ENCODE data around the gene CFAP46.
"Not testable (repeated sequence)": the region's sequence is repeated elsewhere in the genome, so short reads cannot be mapped to it uniquely, and the experiment has no call there.

Gene CFAP46

GRCh38 chr10:132979491-132980425 is 37.4 kb upstream of the CFAP46 start:
- DNase-seq, result no peak

DNA sequence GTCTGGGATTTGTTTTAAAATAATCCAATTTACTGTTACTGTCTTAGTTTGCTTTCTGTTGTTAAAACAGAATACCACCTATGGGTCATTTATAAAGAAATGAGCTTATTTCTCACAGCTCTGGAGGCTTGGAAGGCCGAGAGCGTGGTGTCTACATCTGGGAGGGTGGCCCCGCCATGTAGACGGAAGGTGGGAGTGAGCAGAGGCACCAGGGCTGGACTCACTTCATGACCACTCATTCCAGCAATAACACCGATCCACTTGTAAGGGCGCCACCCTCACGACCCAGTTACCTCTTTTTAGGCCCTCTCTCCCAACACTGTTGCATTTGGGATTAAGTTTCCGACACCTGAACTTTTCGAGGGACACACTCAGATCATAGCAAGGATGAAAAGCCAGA is 36.2 kb upstream of the CFAP46 start:
- no peak for DNase-seq

GRCh38 chr10:132977807-132978206 is 35.4 kb upstream of the CFAP46 start:
- DNase-seq, result no peak

DNA sequence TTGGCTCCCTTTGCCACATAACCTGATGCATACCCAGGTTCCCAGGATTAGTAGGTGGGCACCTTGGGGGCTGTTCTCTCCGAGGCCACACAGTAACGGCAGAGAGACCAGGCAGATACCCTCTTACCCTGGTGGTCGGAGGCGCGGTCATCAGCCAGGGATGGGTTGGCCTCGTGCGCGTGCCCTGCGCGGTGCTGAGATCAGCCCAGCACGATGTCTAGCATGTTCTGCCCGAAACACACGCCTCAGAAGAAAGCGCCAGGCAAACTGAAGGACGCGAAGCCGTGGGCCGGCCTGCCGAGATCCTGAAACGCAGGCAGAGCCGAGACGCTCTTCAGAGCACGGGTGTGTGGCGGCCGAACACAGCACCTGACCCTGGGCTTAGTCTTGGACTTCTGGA is 34.7 kb upstream of the CFAP46 start:
- no peak for DNase-seq

GRCh38 chr10:132975831-132976682 is 33.7 kb upstream of the CFAP46 start:
- DNase-seq, result no peak

GRCh38 chr10:132974886-132975830 is 32.8 kb upstream of the CFAP46 start:
- no peak for DNase-seq

- DNase-seq, result no peak
Measured at GRCh38 chr10:132974249-132974796, 32.0 kb upstream of the CFAP46 start.

DNA sequence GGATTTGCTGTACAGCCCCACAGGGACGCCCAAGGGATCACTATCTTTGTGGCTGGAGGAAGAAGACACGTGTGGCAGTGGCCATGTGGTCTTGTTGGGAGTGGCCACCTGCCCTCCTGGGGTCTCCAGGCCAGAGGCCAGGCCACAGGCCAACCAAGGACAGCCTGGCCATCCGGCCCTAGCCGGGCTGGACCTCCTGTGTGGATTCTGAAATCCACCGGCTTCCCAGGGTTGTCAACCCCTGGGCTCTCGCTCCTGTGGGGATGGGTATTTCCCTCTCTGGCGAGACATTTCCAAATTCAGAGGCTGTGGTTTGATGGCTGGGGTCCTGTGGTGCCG is 31.5 kb upstream of the CFAP46 start:
- no peak for DNase-seq

GRCh38 chr10:132972986-132973902 is 30.9 kb upstream of the CFAP46 start:
- no peak for DNase-seq

GRCh38 chr10:132972149-132972985 is 30.0 kb upstream of the CFAP46 start:
- DNase-seq, result no peak

GRCh38 chr10:132971448-132972148 is 29.2 kb upstream of the CFAP46 start:
- no peak for DNase-seq

DNA sequence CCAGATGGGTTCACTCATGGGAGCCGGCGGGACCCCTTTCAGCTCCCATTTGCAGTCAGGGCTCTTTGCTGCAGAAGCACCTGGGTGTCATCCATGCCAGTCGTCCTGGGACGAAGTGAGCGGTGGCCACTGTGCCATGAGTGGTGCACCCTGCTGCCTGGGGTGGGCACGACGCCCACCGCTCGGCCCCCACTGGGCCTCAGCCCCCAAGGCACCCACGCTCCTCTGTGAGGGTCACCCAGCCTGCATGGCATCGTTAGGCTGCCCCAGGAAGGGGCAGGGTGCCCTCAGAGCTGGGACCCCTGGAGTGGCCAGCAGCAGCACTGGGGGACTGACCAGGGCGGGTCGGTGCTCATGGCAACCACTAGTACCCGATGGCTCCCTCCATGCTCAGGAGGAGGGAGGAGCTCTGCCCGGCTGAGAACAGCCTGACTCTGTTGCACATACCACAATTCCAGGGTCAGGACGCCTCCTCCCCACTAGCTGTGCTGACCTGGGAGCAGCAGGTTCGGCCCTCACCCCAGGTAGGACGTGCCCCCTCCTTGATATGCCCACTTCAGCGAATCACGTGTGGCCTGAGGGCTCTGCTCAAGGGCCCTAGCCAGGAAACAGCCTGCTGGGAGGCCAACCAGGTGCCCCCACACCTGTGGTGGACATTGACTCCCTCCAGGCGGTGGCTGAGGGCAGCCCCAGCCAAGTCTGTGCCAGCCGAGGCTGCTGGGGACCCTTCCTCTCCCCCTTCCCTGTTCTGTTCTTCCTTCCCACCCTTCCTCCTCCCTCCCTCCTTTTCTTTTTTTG is 28.5 kb upstream of the CFAP46 start:
- DNase-seq, result no peak

DNA sequence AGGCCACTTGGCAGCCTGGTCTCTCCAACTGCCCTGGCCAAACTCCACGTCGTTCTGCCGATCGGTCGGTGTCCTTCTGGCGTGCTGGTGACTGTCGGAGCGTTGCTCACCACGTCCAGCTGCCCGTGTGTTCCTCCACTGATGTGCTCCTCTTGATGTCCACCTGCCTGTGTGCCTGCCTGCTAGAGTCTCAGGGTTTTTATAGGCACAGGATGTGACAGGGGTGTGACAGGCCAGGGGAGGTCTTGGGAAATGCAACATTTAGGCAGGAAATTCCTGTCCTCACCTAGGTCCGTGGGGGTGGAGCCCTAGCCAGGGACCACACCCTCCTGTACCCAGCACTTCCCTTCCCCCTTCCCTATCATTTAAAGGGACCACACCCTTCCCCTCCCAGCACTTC is 25.2 kb upstream of the CFAP46 start:
- no peak for DNase-seq

- DNase-seq, result no peak
Measured at GRCh38 chr10:132965411-132966057, 23.2 kb upstream of the CFAP46 start.

DNA sequence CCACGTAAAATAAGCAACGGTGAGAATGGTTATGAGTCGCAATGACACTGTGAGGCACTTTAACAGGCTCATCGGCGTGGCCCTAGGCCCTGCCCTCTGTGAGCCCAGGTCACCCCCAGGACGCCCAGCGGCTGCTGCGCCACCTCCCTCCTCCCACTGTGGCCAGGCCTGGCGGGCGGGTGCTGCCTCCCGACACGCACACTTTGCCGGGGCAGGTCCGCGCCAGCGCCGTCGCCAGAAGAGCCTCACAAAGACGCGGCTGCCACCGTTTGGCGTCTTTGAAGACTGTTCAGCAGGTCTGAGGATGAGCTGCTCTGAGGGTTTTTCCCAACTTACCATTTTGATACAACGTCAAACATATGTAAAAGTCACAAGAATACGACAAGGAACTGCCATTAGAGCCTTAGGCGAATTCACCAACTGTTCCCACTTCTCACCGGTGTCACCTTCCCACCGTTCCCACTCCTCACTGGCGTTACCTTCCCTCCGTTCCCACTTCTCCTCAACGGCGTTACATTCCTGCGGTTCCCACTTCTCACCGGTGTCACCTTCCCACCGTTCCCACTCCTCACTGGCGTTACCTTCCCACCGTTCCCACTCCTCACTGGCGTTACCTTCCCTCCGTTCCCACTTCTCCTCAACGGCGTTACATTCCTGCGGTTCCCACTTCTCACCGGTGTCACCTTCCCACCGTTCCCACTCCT is 22.5 kb upstream of the CFAP46 start:
- DNase-seq, result not testable (repeated sequence)

- DNase-seq, result no peak
Measured at GRCh38 chr10:132964231-132964630, 21.9 kb upstream of the CFAP46 start.

DNA sequence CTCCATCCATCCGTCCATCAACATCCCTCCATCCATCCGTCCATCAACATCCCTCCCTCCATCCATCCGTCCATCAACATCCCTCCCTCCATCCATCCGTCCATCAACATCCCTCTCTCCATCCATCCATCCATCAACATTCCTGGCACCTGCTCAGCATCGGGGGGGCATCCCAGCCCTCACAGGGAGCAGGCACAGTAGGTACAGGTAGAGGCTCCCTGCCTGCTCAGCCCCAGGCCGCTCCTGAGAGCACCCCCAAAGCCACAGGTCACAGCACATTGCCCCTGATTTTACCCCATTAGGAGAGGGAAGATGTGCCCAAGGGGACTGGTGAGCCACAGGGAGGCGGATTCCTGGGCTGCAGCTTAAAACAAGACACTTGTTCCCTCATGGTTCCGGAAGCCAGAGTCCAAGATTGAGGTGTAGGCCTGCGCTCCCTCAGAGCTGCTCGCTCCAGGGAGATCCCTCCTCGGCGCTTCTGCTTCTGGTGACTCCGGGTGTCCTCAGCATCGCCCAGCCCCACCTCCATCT is 21.1 kb upstream of the CFAP46 start:
- no peak for DNase-seq

Measured in NCI-H774 (cell line).